Effector memory CD8-positive, alpha-beta T cell (primary cell): Measurements from ENCODE around the gene PCLO.

Experiments used
- ATAC-seq: fragments of 150-1000 bp; cut with Tn5 transposase; replicated peaks from 2 replicates; pipeline ENCODE4 v1.10.0; 2021; ENCODE audit warnings: mild to moderate bottlenecking, moderate library complexity
- DNase-seq, 3 experiments: peaks; one replicate each; pipeline ENCODE4 v3.0.0; 2021
- H3K27ac Mint-ChIP-seq, 2 donors: one replicate each; pipeline ENCODE4 v1.8.0; 2022; ENCODE audit warnings: mild to moderate bottlenecking in 2 of 2, mixed read lengths in 2 of 2, moderate library complexity in 2 of 2
- H3K27me3 Mint-ChIP-seq, 2 donors: one replicate each; pipeline ENCODE4 v1.8.0; 2022; ENCODE audit warnings: mixed read lengths in 2 of 2
- H3K36me3 Mint-ChIP-seq: one replicate; pipeline ENCODE4 v1.8.0; 2022; ENCODE audit warnings: mild to moderate bottlenecking, moderate library complexity, mixed read lengths; ENCODE audit not compliant: insufficient read depth
- H3K4me1 Mint-ChIP-seq, 2 donors: one replicate each; pipeline ENCODE4 v1.8.0; 2022; ENCODE audit warnings: low read depth in 2 of 2, mixed read lengths in 2 of 2
- H3K4me3 Mint-ChIP-seq, 2 donors: one replicate each; pipeline ENCODE4 v1.8.0; 2022; ENCODE audit warnings: mild to moderate bottlenecking in 2 of 2, mixed read lengths in 2 of 2, moderate library complexity in 2 of 2
- H3K9me3 Mint-ChIP-seq, 2 donors: one replicate each; pipeline ENCODE4 v1.8.0; 2022; ENCODE audit warnings: mixed read lengths in 2 of 2

The PCLO gene

GRCh38 chr7:83159731-83160130, 3.0 kb downstream of the PCLO start:
- Mint-ChIP-seq H3K36me3 (no peaks in the 10 kb centered on the region), H3K27me3 (peaks cover 0 to 6% of the 10 kb centered on the region in 2 donors), H3K27ac (no peak overlapping the region), H3K4me1 (no peaks in the 10 kb centered on the region), H3K9me3 (peaks cover 2 to 3% of the 10 kb centered on the region in 2 donors), H3K4me3 (no peak overlapping the region)
- no peak for DNase-seq
- ATAC-seq = no peak

- ATAC-seq (no peak), DNase-seq (no peak)
- no peak overlapping the region for H3K4me3 Mint-ChIP-seq
- peaks cover 5 to 21% of the 10 kb centered on the region in 2 donors for H3K9me3 Mint-ChIP-seq
- no peaks in the 10 kb centered on the region for H3K27me3 Mint-ChIP-seq
- no peaks in the 10 kb centered on the region for H3K4me1 Mint-ChIP-seq
- H3K36me3 Mint-ChIP-seq = no peaks in the 10 kb centered on the region
- no peak overlapping the region for H3K27ac Mint-ChIP-seq
Observed at GRCh38 chr7:83156006-83156405, 6.7 kb downstream of the PCLO start.

GRCh38 chr7:83155407-83155806, 7.3 kb downstream of the PCLO start:
- ATAC-seq = no peak
- Mint-ChIP-seq H3K4me1 (no peaks in the 10 kb centered on the region), H3K27me3 (no peaks in the 10 kb centered on the region), H3K4me3 (no peak overlapping the region), H3K27ac (no peak overlapping the region), H3K36me3 (no peaks in the 10 kb centered on the region), H3K9me3 (peaks cover 5 to 21% of the 10 kb centered on the region in 2 donors)
- DNase-seq = no peak

- no peak for DNase-seq
- no peak overlapping the region for H3K4me3 Mint-ChIP-seq
- no peaks in the 10 kb centered on the region for H3K27me3 Mint-ChIP-seq
- no peak for ATAC-seq
- no peak overlapping the region for H3K27ac Mint-ChIP-seq
- no peaks in the 10 kb centered on the region for H3K4me1 Mint-ChIP-seq
- peaks cover 5 to 22% of the 10 kb centered on the region in 2 donors for H3K9me3 Mint-ChIP-seq
- H3K36me3 Mint-ChIP-seq = no peaks in the 10 kb centered on the region
Observed at GRCh38 chr7:83153419-83153818, 9.3 kb downstream of the PCLO start.

- Mint-ChIP-seq H3K36me3 (no peaks in the 10 kb centered on the region), H3K27ac (no peak overlapping the region), H3K27me3 (no peaks in the 10 kb centered on the region), H3K4me1 (no peaks in the 10 kb centered on the region), H3K9me3 (peaks cover 5 to 27% of the 10 kb centered on the region in 2 donors), H3K4me3 (no peak overlapping the region)
- DNase-seq (no peak), ATAC-seq (no peak)
Observed at GRCh38 chr7:83150310-83150709, 12.4 kb downstream of the PCLO start.

- Mint-ChIP-seq H3K4me1 (no peaks in the 10 kb centered on the region), H3K9me3 (peaks cover 1 to 21% of the 10 kb centered on the region in 2 donors), H3K36me3 (no peaks in the 10 kb centered on the region), H3K27ac (no peak overlapping the region), H3K27me3 (no peaks in the 10 kb centered on the region), H3K4me3 (no peak overlapping the region)
- DNase-seq = no peak
- no peak for ATAC-seq
Observed at GRCh38 chr7:83149466-83149865, 13.2 kb downstream of the PCLO start.

- Mint-ChIP-seq H3K4me1 (no peaks in the 10 kb centered on the region), H3K4me3 (no peak overlapping the region), H3K9me3 (peaks cover 1 to 15% of the 10 kb centered on the region in 2 donors), H3K27ac (no peak overlapping the region), H3K36me3 (no peaks in the 10 kb centered on the region), H3K27me3 (no peaks in the 10 kb centered on the region)
- DNase-seq (no peak), ATAC-seq (no peak)
Observed at GRCh38 chr7:83148776-83149175, 13.9 kb downstream of the PCLO start.

GRCh38 chr7:83143107-83143506, 19.6 kb downstream of the PCLO start:
- no peak overlapping the region for H3K4me3 Mint-ChIP-seq
- H3K27me3 Mint-ChIP-seq = no peaks in the 10 kb centered on the region
- H3K36me3 Mint-ChIP-seq = no peaks in the 10 kb centered on the region
- H3K27ac Mint-ChIP-seq = no peak overlapping the region
- ATAC-seq = no peak
- no peak for DNase-seq
- H3K9me3 Mint-ChIP-seq = peaks cover 0 to 10% of the 10 kb centered on the region in 2 donors
- no peaks in the 10 kb centered on the region for H3K4me1 Mint-ChIP-seq

GRCh38 chr7:83142365-83142764, 20.3 kb downstream of the PCLO start:
- H3K27me3 Mint-ChIP-seq = no peaks in the 10 kb centered on the region
- H3K27ac Mint-ChIP-seq = no peak overlapping the region
- DNase-seq = no peak
- H3K4me3 Mint-ChIP-seq = no peak overlapping the region
- peaks cover 0 to 8% of the 10 kb centered on the region in 2 donors for H3K9me3 Mint-ChIP-seq
- no peaks in the 10 kb centered on the region for H3K36me3 Mint-ChIP-seq
- H3K4me1 Mint-ChIP-seq = no peaks in the 10 kb centered on the region
- no peak for ATAC-seq

- ATAC-seq (no peak), DNase-seq (no peak)
- Mint-ChIP-seq H3K27me3 (no peaks in the 10 kb centered on the region), H3K4me1 (no peaks in the 10 kb centered on the region), H3K27ac (no peak overlapping the region), H3K36me3 (no peaks in the 10 kb centered on the region), H3K4me3 (no peak overlapping the region), H3K9me3 (peaks cover 0 to 8% of the 10 kb centered on the region in 2 donors)
Observed at GRCh38 chr7:83141927-83142326, 20.8 kb downstream of the PCLO start.

GRCh38 chr7:83130623-83131545, 31.8 kb downstream of the PCLO start:
- ATAC-seq (no peak), DNase-seq (no peak)
- Mint-ChIP-seq H3K36me3 (no peaks in the 10 kb centered on the region), H3K27ac (no peak overlapping the region), H3K27me3 (no peaks in the 10 kb centered on the region), H3K4me1 (no peaks in the 10 kb centered on the region), H3K9me3 (peaks cover 3 to 8% of the 10 kb centered on the region in 2 donors), H3K4me3 (no peak overlapping the region)

GRCh38 chr7:83130191-83130590, 32.5 kb downstream of the PCLO start:
- no peak overlapping the region for H3K4me3 Mint-ChIP-seq

GRCh38 chr7:83119494-83119893, 43.2 kb downstream of the PCLO start:
- Mint-ChIP-seq H3K4me3 (no peak overlapping the region), H3K36me3 (no peaks in the 10 kb centered on the region), H3K4me1 (no peaks in the 10 kb centered on the region), H3K27ac (no peak overlapping the region), H3K27me3 (no peaks in the 10 kb centered on the region), H3K9me3 (peaks cover under 1 to 1% of the 10 kb centered on the region in 2 donors)
- ATAC-seq (no peak), DNase-seq (no peak)

More at GRCh38 chr7:83130191-83130590, 32.5 kb downstream of the PCLO start:
- H3K9me3 Mint-ChIP-seq = peaks cover 3 to 8% of the 10 kb centered on the region in 2 donors
- ATAC-seq (no peak), DNase-seq (no peak)
- no peak overlapping the region for H3K27ac Mint-ChIP-seq
- no peaks in the 10 kb centered on the region for H3K36me3 Mint-ChIP-seq
- no peaks in the 10 kb centered on the region for H3K27me3 Mint-ChIP-seq
- no peaks in the 10 kb centered on the region for H3K4me1 Mint-ChIP-seq

GRCh38 chr7:83119026-83119382, 43.7 kb downstream of the PCLO start:
- no peak overlapping the region for H3K27ac Mint-ChIP-seq
- H3K36me3 Mint-ChIP-seq = no peaks in the 10 kb centered on the region
- ATAC-seq (no peak), DNase-seq (no peak)
- H3K4me1 Mint-ChIP-seq = no peaks in the 10 kb centered on the region
- no peaks in the 10 kb centered on the region for H3K27me3 Mint-ChIP-seq
- peaks cover 3 to 5% of the 10 kb centered on the region in 2 donors for H3K9me3 Mint-ChIP-seq
- H3K4me3 Mint-ChIP-seq = no peak overlapping the region
